CD4-positive, alpha-beta T cell treated with Interleukin-21 for 1 hour (primary cell): ENCODE measurements around the gene MRGPRG.
"Not testable (repeated sequence)": the region's sequence is repeated elsewhere in the genome, so short reads cannot be mapped to it uniquely, and the experiment has no call there.

Experiments used
- DNase-seq: peaks from one replicate; pipeline ENCODE4 v3.0.0-alpha.2; 2020

MRGPRG gene

GRCh38 chr11:3170756-3171650, 47.6 kb downstream of the MRGPRG start:
- DNase-seq: no peak

GRCh38 chr11:3170044-3170755, 48.4 kb downstream of the MRGPRG start:
- no peak for DNase-seq

- no peak for DNase-seq
Measured at GRCh38 chr11:3169255-3170043, 49.2 kb downstream of the MRGPRG start.

- not testable (repeated sequence) for DNase-seq
Measured at GRCh38 chr11:3168742-3169254, 49.8 kb downstream of the MRGPRG start.
